ENCODE data around the gene PLCB2. TPM values are rescaled to one million over a fixed set of nuclear protein-coding genes. Genes with fewer than 3 reads are reported as not detected.
A peak's percentile ranks its signal among the peaks of the same experiment; 100 is the strongest.

PLCB2 gene
- total and polyA plus RNA-seq, 2 donors: 26.5 to 125 TPM

DNA sequence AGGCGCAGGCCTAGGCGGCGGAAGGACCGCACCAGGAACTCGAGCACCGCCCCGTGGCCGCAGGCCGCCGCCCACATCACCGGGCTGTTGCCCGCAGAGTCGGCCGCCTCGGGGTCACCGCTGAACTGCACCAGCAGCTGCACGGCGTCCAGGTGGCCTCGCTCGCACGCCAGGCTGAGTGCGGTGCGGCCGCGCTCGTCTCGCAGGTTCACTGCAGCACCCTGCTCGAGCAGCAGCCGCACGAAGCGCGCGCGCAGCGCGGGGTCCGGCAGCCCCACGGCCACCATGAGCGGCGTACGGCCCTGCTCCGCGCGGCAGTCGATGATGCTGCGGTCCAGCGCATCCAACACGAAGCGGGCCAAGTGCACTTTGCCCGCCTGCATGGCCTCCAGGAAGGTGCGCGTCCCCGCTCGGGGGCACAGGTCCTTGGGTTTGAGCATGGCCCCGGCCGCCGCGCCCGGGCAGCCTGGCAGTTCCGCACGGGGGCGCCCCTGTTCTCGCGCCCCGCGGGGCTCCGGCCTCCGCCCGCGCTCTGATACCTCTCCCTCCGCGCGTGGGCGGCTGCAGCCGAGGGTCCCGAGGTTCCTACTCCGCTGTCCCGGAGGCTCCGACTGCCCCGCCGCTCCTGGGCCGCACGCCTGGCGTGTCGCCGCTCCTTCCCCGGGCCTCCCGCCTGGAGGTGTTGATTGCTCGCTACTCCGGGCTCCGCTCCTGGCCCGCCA is 25.4 kb downstream of the PLCB2 start:
- H3K27me3 ChIP-seq (ENCODE audit: control insufficient read depth in 2 of 2, insufficient read depth in 1 of 2, low read length in 1 of 2): peaks cover 68 to 86% of the 10 kb centered on the region in 2 donors

DNA sequence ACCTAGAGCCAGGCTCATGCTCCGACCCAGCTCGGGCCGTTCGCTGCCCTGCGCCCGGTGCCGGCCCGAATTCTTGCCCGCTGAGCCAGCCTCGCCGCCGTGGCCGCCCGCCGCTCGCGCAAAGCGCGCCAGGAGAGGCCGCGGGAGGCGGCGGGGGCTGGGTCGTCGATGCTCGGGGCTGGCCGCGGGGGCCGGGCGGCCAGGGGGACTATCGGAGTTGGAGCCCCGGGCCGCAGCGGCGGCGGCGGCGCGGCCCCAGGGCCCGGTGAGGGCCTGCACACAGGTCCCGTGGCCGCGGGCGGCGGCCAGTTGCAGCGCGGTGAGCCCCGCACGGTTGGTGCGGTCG is 26.0 kb downstream of the PLCB2 start:
- no peak overlapping the region for H3K27ac ChIP-seq (ENCODE audit: low read depth in 1 of 2, low read length in 1 of 2)
- peaks cover 68 to 91% of the 10 kb centered on the region in 2 donors for H3K27me3 ChIP-seq (ENCODE audit: control insufficient read depth in 2 of 2, insufficient read depth in 1 of 2, low read length in 1 of 2)
- H3K4me1 ChIP-seq (ENCODE audit: control insufficient read depth in 2 of 2, insufficient read depth in 2 of 2, low read length in 2 of 2): peaks cover 18 to 27% of the 10 kb centered on the region in 2 donors
- H3K9me3 ChIP-seq (ENCODE audit: control insufficient read depth in 2 of 2, insufficient read depth in 1 of 2, low read length in 1 of 2): peaks cover 0 to 4% of the 10 kb centered on the region in 2 donors
- WGBS: 12% methylated on average over 51 of the region's 51 CpGs
- DNase-seq (ENCODE audit: low read depth in 6 of 9, low spot score in 9 of 9): no peak
- peak overlapping the region in 1 of 2 donors; percentile 55 for H3K4me3 ChIP-seq (ENCODE audit: low read length in 2 of 2)
- H3K36me3 ChIP-seq (ENCODE audit: control insufficient read depth in 2 of 2, insufficient read depth in 2 of 2, low read length in 1 of 2): no peaks in the 10 kb centered on the region

More for the DNA sequence above, 25.4 kb downstream of the PLCB2 start:
- DNase-seq (ENCODE audit: low read depth in 6 of 9, low spot score in 9 of 9): peak in 5 of 9 donors; percentile 15 to 59 (median 40)
- Histone ChIP-seq H3K4me1 (ENCODE audit: control insufficient read depth in 2 of 2, insufficient read depth in 2 of 2, low read length in 2 of 2) (peaks cover 18 to 23% of the 10 kb centered on the region in 2 donors), H3K4me3 (ENCODE audit: low read length in 2 of 2) (peak overlapping the region; percentile 20 to 55), H3K27ac (ENCODE audit: low read depth in 1 of 2, low read length in 1 of 2) (no peak overlapping the region), H3K36me3 (ENCODE audit: control insufficient read depth in 2 of 2, insufficient read depth in 2 of 2, low read length in 1 of 2) (no peaks in the 10 kb centered on the region), H3K9me3 (ENCODE audit: control insufficient read depth in 2 of 2, insufficient read depth in 1 of 2, low read length in 1 of 2) (peaks cover 0 to 4% of the 10 kb centered on the region in 2 donors)
- under 1% methylated on average over 92 of the region's 92 CpGs for WGBS

DNA sequence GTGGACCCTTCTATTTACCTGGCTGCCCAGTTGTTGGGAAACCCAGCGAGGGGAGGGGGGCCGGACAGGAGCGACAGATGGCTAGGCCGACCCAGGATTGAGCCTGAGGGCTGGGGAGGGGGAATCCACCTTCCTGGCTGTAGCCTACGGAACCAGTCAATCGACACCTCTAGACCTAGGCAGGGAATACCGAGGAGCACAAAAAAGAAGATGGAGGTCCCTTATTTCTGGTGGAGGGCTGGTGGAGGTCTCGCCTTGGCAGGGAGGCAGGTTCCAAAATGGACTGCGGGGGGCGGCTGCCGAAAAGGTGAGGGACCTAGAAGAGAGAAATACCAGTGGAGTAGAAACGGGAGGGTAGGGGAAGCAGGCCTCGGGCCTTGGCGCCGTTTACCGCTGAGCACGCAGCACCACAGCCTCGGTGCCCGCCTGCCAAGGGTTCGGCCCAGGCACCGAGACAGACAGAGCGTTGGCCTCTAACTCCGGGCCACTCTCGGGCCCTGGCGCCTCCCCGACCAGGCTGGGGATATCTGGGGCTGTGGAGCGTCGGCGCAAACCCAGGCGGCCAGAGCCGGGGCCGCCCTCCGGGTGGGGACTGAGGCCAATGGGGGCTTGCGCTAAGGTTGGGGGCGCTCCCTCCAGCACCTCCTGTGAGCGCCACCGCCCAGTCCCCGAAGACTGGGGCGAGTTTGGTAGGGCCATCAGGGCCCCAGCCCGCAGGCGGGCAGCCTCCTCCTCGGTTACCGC is 26.5 kb downstream of the PLCB2 start:
- WGBS: 88% methylated on average over 43 of the region's 43 CpGs
- no peak overlapping the region for H3K27ac ChIP-seq (ENCODE audit: low read depth in 1 of 2, low read length in 1 of 2)
- H3K4me3 ChIP-seq (ENCODE audit: low read length in 2 of 2): peak overlapping the region in 1 of 2 donors; percentile 55

GRCh38 chr15:40280260-40281056 is 27.3 kb downstream of the PLCB2 start:
- H3K27ac ChIP-seq (ENCODE audit: low read depth in 1 of 2, low read length in 1 of 2): no peak overlapping the region
- WGBS: 86% methylated on average over 30 of the region's 30 CpGs
- H3K27me3 ChIP-seq (ENCODE audit: control insufficient read depth in 2 of 2, insufficient read depth in 1 of 2, low read length in 1 of 2): peaks cover 68 to 94% of the 10 kb centered on the region in 2 donors
- no peaks in the 10 kb centered on the region for H3K36me3 ChIP-seq (ENCODE audit: control insufficient read depth in 2 of 2, insufficient read depth in 2 of 2, low read length in 1 of 2)
- no peak overlapping the region for H3K4me3 ChIP-seq (ENCODE audit: low read length in 2 of 2)
- peaks cover 0 to 4% of the 10 kb centered on the region in 2 donors for H3K9me3 ChIP-seq (ENCODE audit: control insufficient read depth in 2 of 2, insufficient read depth in 1 of 2, low read length in 1 of 2)
- DNase-seq (ENCODE audit: low read depth in 6 of 9, low spot score in 9 of 9): no peak
- H3K4me1 ChIP-seq (ENCODE audit: control insufficient read depth in 2 of 2, insufficient read depth in 2 of 2, low read length in 2 of 2): peaks cover 18 to 28% of the 10 kb centered on the region in 2 donors

More for the DNA sequence above, 26.5 kb downstream of the PLCB2 start:
- Histone ChIP-seq H3K4me1 (ENCODE audit: control insufficient read depth in 2 of 2, insufficient read depth in 2 of 2, low read length in 2 of 2) (peaks cover 18 to 28% of the 10 kb centered on the region in 2 donors), H3K9me3 (ENCODE audit: control insufficient read depth in 2 of 2, insufficient read depth in 1 of 2, low read length in 1 of 2) (peaks cover 0 to 4% of the 10 kb centered on the region in 2 donors), H3K27me3 (ENCODE audit: control insufficient read depth in 2 of 2, insufficient read depth in 1 of 2, low read length in 1 of 2) (peaks cover 68 to 95% of the 10 kb centered on the region in 2 donors), H3K36me3 (ENCODE audit: control insufficient read depth in 2 of 2, insufficient read depth in 2 of 2, low read length in 1 of 2) (no peaks in the 10 kb centered on the region)
- DNase-seq (ENCODE audit: low read depth in 6 of 9, low spot score in 9 of 9): no peak

DNA sequence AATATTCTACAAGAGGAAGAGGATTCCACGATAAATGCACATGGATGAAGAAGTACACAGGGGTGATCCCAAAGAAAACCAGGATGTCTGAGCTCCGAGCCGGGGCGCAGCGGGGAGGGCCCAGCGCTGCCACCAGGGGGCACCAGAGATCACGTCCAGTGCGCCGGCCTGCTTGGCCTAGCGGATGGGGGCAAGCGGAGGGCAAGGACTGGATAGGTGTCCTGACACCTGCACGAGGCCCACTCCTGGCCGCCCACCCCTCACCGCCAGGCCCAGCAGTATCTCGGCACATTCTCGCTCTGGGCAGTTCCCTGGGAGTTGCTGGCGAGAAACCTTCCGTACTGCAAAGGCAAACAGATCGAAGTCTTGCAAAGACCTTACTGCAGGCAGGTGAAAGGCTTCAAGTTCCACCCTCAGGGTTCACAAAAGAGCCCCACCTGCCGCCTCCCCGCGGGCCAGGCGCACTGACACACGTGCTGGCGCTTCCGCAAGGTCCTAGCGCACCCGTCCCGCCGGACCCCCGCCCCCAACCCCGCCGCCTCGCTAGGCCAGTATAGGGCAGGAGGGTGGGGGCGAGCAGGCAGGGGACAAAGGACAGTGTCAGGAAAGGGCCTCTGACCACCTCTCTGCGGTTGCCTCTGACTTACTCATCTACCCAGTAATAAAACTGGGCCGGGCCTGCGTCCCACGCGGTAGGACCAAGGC is 28.1 kb downstream of the PLCB2 start:
- Histone ChIP-seq H3K27ac (ENCODE audit: low read depth in 1 of 2, low read length in 1 of 2) (no peak overlapping the region), H3K9me3 (ENCODE audit: control insufficient read depth in 2 of 2, insufficient read depth in 1 of 2, low read length in 1 of 2) (peaks cover 0 to 4% of the 10 kb centered on the region in 2 donors), H3K27me3 (ENCODE audit: control insufficient read depth in 2 of 2, insufficient read depth in 1 of 2, low read length in 1 of 2) (peaks cover 65 to 87% of the 10 kb centered on the region in 2 donors), H3K36me3 (ENCODE audit: control insufficient read depth in 2 of 2, insufficient read depth in 2 of 2, low read length in 1 of 2) (no peaks in the 10 kb centered on the region), H3K4me1 (ENCODE audit: control insufficient read depth in 2 of 2, insufficient read depth in 2 of 2, low read length in 2 of 2) (peaks cover 18 to 28% of the 10 kb centered on the region in 2 donors), H3K4me3 (ENCODE audit: low read length in 2 of 2) (no peak overlapping the region)
- 47% methylated on average over 40 of the region's 40 CpGs for WGBS
- DNase-seq (ENCODE audit: low read depth in 6 of 9, low spot score in 9 of 9): peak in 5 of 9 donors; percentile 30 to 62 (median 51)

- no peak for DNase-seq (ENCODE audit: low read depth in 6 of 9, low spot score in 9 of 9)
- H3K27ac ChIP-seq (ENCODE audit: low read depth in 1 of 2, low read length in 1 of 2): no peak overlapping the region
- H3K4me1 ChIP-seq (ENCODE audit: control insufficient read depth in 2 of 2, insufficient read depth in 2 of 2, low read length in 2 of 2): peaks cover 14 to 28% of the 10 kb centered on the region in 2 donors
- H3K4me3 ChIP-seq (ENCODE audit: low read length in 2 of 2): no peak overlapping the region
- peaks cover 49 to 72% of the 10 kb centered on the region in 2 donors for H3K27me3 ChIP-seq (ENCODE audit: control insufficient read depth in 2 of 2, insufficient read depth in 1 of 2, low read length in 1 of 2)
- no peaks in the 10 kb centered on the region for H3K36me3 ChIP-seq (ENCODE audit: control insufficient read depth in 2 of 2, insufficient read depth in 2 of 2, low read length in 1 of 2)
- WGBS: 83% methylated on average over 10 of the region's 10 CpGs
- peaks cover 0 to 4% of the 10 kb centered on the region in 2 donors for H3K9me3 ChIP-seq (ENCODE audit: control insufficient read depth in 2 of 2, insufficient read depth in 1 of 2, low read length in 1 of 2)
Measured at GRCh38 chr15:40278026-40278425, 29.7 kb downstream of the PLCB2 start.

GRCh38 chr15:40277471-40277870 is 30.3 kb downstream of the PLCB2 start:
- peaks cover 8 to 25% of the 10 kb centered on the region in 2 donors for H3K4me1 ChIP-seq (ENCODE audit: control insufficient read depth in 2 of 2, insufficient read depth in 2 of 2, low read length in 2 of 2)
- peak in 1 of 9 donors; percentile 21 for DNase-seq (ENCODE audit: low read depth in 6 of 9, low spot score in 9 of 9)
- H3K36me3 ChIP-seq (ENCODE audit: control insufficient read depth in 2 of 2, insufficient read depth in 2 of 2, low read length in 1 of 2): no peaks in the 10 kb centered on the region
- H3K9me3 ChIP-seq (ENCODE audit: control insufficient read depth in 2 of 2, insufficient read depth in 1 of 2, low read length in 1 of 2): peaks cover 0 to 1% of the 10 kb centered on the region in 2 donors
- H3K27me3 ChIP-seq (ENCODE audit: control insufficient read depth in 2 of 2, insufficient read depth in 1 of 2, low read length in 1 of 2): peaks cover 44 to 66% of the 10 kb centered on the region in 2 donors
- H3K27ac ChIP-seq (ENCODE audit: low read depth in 1 of 2, low read length in 1 of 2): no peak overlapping the region
- H3K4me3 ChIP-seq (ENCODE audit: low read length in 2 of 2): no peak overlapping the region
- 25% methylated on average over 16 of the region's 16 CpGs for WGBS

GRCh38 chr15:40276927-40277326 is 30.8 kb downstream of the PLCB2 start:
- 78% methylated on average over 4 of the region's 4 CpGs for WGBS
- Histone ChIP-seq H3K27ac (ENCODE audit: low read depth in 1 of 2, low read length in 1 of 2) (no peak overlapping the region), H3K4me1 (ENCODE audit: control insufficient read depth in 2 of 2, insufficient read depth in 2 of 2, low read length in 2 of 2) (peaks cover 3 to 23% of the 10 kb centered on the region in 2 donors), H3K9me3 (ENCODE audit: control insufficient read depth in 2 of 2, insufficient read depth in 1 of 2, low read length in 1 of 2) (no peaks in the 10 kb centered on the region), H3K36me3 (ENCODE audit: control insufficient read depth in 2 of 2, insufficient read depth in 2 of 2, low read length in 1 of 2) (no peaks in the 10 kb centered on the region), H3K4me3 (ENCODE audit: low read length in 2 of 2) (no peak overlapping the region), H3K27me3 (ENCODE audit: control insufficient read depth in 2 of 2, insufficient read depth in 1 of 2, low read length in 1 of 2) (peaks cover 38 to 61% of the 10 kb centered on the region in 2 donors)
- no peak for DNase-seq (ENCODE audit: low read depth in 6 of 9, low spot score in 9 of 9)

All from thymus (tissue), 11 donors.